Measurements from ENCODE around the gene SMPD2.

DNA sequence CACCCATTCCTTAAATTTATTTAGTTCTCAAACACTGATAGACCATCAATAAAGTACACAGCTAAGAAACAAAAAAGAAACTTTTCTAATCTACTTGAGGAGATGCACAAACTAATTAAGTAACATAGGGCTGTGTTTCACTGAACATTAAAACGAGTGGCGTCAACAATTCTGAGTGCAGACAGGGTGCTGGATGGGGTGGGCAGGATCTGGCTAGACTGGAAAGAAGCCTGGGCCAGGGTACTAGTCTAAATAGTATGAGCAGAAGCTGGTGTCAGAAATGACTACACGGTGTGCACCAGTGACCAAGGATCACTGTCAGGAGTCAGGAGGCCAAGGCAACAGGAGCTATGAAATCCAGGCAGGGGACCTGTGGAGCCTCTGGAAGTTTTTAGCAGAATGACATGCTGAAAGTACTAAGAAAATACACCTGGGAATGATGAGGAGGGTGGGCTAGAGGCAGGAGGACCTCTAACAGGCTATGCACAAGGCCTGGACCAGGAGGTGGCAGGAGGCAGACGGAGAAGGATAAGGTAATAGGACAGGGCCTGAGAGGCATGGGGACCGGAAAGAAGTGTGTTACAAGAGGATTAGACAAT, 29.2 kb downstream of the SMPD2 start:
- TF ChIP-seq, protein P1, sequence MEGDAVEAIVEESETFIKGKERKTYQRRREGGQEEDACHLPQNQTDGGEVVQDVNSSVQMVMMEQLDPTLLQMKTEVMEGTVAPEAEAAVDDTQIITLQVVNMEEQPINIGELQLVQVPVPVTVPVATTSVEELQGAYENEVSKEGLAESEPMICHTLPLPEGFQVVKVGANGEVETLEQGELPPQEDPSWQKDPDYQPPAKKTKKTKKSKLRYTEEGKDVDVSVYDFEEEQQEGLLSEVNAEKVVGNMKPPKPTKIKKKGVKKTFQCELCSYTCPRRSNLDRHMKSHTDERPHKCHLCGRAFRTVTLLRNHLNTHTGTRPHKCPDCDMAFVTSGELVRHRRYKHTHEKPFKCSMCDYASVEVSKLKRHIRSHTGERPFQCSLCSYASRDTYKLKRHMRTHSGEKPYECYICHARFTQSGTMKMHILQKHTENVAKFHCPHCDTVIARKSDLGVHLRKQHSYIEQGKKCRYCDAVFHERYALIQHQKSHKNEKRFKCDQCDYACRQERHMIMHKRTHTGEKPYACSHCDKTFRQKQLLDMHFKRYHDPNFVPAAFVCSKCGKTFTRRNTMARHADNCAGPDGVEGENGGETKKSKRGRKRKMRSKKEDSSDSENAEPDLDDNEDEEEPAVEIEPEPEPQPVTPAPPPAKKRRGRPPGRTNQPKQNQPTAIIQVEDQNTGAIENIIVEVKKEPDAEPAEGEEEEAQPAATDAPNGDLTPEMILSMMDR (IDR thresholded peaks at IDR 0.05), result no peak
- TF ChIP-seq POLR2A (IDR thresholded peaks at IDR 0.05) (no peak), POLR2AphosphoS5 (IDR thresholded peaks at IDR 0.05) (no peak)
